RWPE2 (cell line): ENCODE results near the gene FRY.

ENCODE experiments used
- ATAC-seq: fragments of 200-7000 bp; cut with Tn5 transposase; 3 replicates; pipeline ENCODE4 v1.9.1; 2021; ENCODE audit warnings: low read depth
- DNase-seq: peaks from one replicate; pipeline ENCODE4 v3.0.0-alpha.2; 2020; ENCODE audit warnings: low spot score
- H3K27ac ChIP-seq: fragments of 450-650 bp; 2 replicates; pipeline ENCODE4 v1.5.1; 2017; ENCODE audit warnings: mild to moderate bottlenecking; ENCODE audit not compliant: poor library complexity, severe bottlenecking
- H3K27me3 ChIP-seq: fragments of 250-450 bp; sonication (Bioruptor Pico); 2 replicates; pipeline ENCODE4 v1.5.1; 2021; ENCODE audit warnings: mild to moderate bottlenecking, moderate library complexity; ENCODE audit not compliant: insufficient read depth, poor library complexity, severe bottlenecking
- H3K36me3 ChIP-seq: fragments of 250-450 bp; sonication (Bioruptor Pico); 2 replicates; pipeline ENCODE4 v1.5.1; 2020; ENCODE audit warnings: low read depth, mild to moderate bottlenecking, moderate library complexity
- H3K4me1 ChIP-seq: fragments of 250-450 bp; sonication (Bioruptor Pico); 2 replicates; pipeline ENCODE4 v1.5.1; 2021; ENCODE audit warnings: mild to moderate bottlenecking, moderate library complexity; ENCODE audit not compliant: insufficient read depth, poor library complexity, severe bottlenecking
- H3K4me3 ChIP-seq: fragments of 250-450 bp; sonication (Bioruptor Pico); 2 replicates; pipeline ENCODE4 v1.5.1; 2021; ENCODE audit warnings: mild to moderate bottlenecking, moderate library complexity; ENCODE audit not compliant: severe bottlenecking
- H3K9me3 ChIP-seq: fragments of 250-450 bp; sonication (Bioruptor Pico); 2 replicates; pipeline ENCODE4 v1.5.1; 2021; ENCODE audit warnings: mild to moderate bottlenecking, moderate library complexity; ENCODE audit not compliant: severe bottlenecking
- CTCF ChIP-seq: fragments of 450-650 bp; IDR thresholded peaks from one replicate; pipeline ENCODE4 v1.5.1; 2017; ENCODE audit warnings: mild to moderate bottlenecking, moderate library complexity; ENCODE audit not compliant: poor library complexity, severe bottlenecking

The FRY gene

DNA sequence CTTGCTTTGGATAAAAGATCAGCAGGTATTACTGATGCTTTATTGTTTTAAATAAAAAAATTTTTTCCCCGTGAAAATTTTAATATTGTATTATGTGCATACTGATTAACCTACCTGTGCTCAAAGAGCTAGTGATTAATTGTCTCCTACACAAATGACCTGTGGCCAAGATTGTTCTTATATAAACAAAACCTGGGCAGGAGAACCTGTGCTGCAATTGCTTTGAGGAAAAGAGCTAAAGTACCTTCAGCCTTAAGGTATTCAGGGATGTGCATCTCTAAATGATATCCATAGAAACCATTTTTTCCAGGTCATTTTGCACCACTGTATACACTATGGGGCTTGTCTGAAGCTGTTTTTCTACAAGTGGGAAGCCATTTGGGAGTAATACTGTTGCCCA, 1.2 kb downstream of the FRY start:
- no peak for TF ChIP-seq CTCF
- ATAC-seq (no peak), DNase-seq (no peak)
- Histone ChIP-seq H3K36me3 (no peaks in the 10 kb centered on the region), H3K27me3 (no peaks in the 10 kb centered on the region), H3K4me1 (no peaks in the 10 kb centered on the region), H3K9me3 (no peaks in the 10 kb centered on the region), H3K4me3 (no peak overlapping the region), H3K27ac (no peak overlapping the region)

GRCh38 chr13:32033744-32034143, 2.2 kb downstream of the FRY start:
- H3K4me3 ChIP-seq, result no peak overlapping the region
- ATAC-seq, result no peak
- no peak for TF ChIP-seq CTCF

GRCh38 chr13:32035716-32036115, 4.1 kb downstream of the FRY start:
- H3K9me3 ChIP-seq, result no peaks in the 10 kb centered on the region
- ATAC-seq (no peak), DNase-seq (no peak)
- H3K27ac ChIP-seq, result no peak overlapping the region
- no peaks in the 10 kb centered on the region for H3K27me3 ChIP-seq
- H3K36me3 ChIP-seq, result no peaks in the 10 kb centered on the region
- H3K4me1 ChIP-seq, result no peaks in the 10 kb centered on the region
- H3K4me3 ChIP-seq, result no peak overlapping the region
- TF ChIP-seq CTCF, result no peak

More at GRCh38 chr13:32033744-32034143, 2.2 kb downstream of the FRY start:
- Histone ChIP-seq H3K27me3 (no peaks in the 10 kb centered on the region), H3K27ac (no peak overlapping the region), H3K9me3 (no peaks in the 10 kb centered on the region), H3K4me1 (no peaks in the 10 kb centered on the region), H3K36me3 (no peaks in the 10 kb centered on the region)
- no peak for DNase-seq

DNA sequence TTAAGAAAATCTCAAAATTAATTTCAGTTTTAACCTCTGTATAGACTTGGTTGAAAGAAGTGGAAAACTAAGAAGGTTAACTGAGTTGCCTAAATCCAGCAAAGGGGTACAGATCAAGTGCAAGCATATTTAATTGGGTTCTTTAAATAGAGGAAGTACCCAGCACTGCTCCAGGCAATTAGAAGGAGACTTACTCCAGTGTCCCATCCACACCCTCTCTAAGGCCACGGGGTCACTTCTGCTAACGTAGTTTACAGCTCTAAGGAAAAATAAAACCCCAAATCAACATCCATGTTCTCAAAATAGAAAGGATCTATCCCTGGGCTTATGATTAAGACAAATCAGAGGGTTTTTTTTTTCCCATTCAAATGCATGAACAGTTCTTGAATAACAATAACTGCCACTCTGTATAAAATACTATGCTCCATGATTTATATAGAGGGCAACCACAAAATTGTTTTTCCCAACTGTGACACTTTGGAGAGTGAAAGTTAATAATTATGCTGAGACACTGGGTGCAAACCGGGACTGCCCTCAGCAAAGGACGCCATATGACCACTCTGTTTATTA, 4.6 kb downstream of the FRY start:
- no peak for ATAC-seq
- Histone ChIP-seq H3K4me1 (no peaks in the 10 kb centered on the region), H3K36me3 (no peaks in the 10 kb centered on the region), H3K27ac (no peak overlapping the region), H3K9me3 (no peaks in the 10 kb centered on the region), H3K4me3 (no peak overlapping the region), H3K27me3 (no peaks in the 10 kb centered on the region)
- TF ChIP-seq CTCF, result no peak
- DNase-seq, result no peak

DNA sequence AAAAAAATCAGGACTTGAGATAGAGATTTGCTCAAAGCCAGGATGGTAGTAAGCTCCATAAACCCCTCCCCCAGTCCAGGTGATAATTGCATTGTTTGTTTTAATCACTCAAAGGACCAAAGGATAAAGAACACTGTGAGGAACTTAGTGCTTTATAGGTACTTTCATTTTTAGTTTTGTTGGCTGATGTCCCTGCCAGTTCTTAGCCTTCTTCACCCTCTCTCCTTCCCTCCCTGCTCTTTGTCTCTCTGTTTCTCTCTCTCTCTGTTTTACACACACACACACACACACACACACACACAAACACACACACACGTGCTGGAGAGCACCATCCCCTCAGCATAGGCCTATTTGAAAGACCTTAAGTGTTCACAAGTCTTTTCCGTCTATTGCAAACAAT, 5.2 kb downstream of the FRY start:
- Histone ChIP-seq H3K27me3 (no peaks in the 10 kb centered on the region), H3K27ac (no peak overlapping the region), H3K4me1 (no peaks in the 10 kb centered on the region), H3K9me3 (no peaks in the 10 kb centered on the region), H3K4me3 (no peak overlapping the region), H3K36me3 (no peaks in the 10 kb centered on the region)
- DNase-seq (no peak), ATAC-seq (no peak)
- no peak for TF ChIP-seq CTCF
